ENCODE results near the gene RTCB. TPM values are rescaled to one million over a fixed set of nuclear protein-coding genes. Genes with fewer than 3 reads are reported as not detected.

Gene RTCB
- polyA plus RNA-seq, 4 donors = 75.7 to 206 (median 123) TPM

- WGBS, 3 donors = 71 to 85% (median 75%) methylated on average over 2 of the region's 2 CpGs
- H3K9me3 ChIP-seq (ENCODE audit: control insufficient read depth in 2 of 2, insufficient read depth in 1 of 2, low read depth in 1 of 2, low read length in 1 of 2) = no peaks in the 10 kb centered on the region
These were observed 69.1 kb downstream of the RTCB start for GRCh38 chr22:32342977-32343376.

GRCh38 chr22:32341122-32341740, 70.8 kb downstream of the RTCB start:
- Histone ChIP-seq H3K4me1 (ENCODE audit: control insufficient read depth in 3 of 3, insufficient read depth in 2 of 3, low read depth in 1 of 3, low read length in 2 of 3) (no peaks in the 10 kb centered on the region), H3K27ac (ENCODE audit: low read depth in 1 of 3, low read length in 2 of 3) (no peak overlapping the region), H3K9me3 (ENCODE audit: control insufficient read depth in 2 of 2, insufficient read depth in 1 of 2, low read depth in 1 of 2, low read length in 1 of 2) (no peaks in the 10 kb centered on the region), H3K36me3 (ENCODE audit: control insufficient read depth in 3 of 3, insufficient read depth in 2 of 3, low read depth in 1 of 3, low read length in 3 of 3) (no peaks in the 10 kb centered on the region), H3K27me3 (ENCODE audit: control insufficient read depth in 3 of 3, insufficient read depth in 3 of 3, low read length in 3 of 3) (peaks cover 0 to 5% (median 1%) of the 10 kb centered on the region in 3 donors), H3K4me3 (ENCODE audit: low read depth in 1 of 3, low read length in 3 of 3) (no peak overlapping the region)
- DNase-seq (no peak), FAIRE-seq (no peak)
- 76 to 79% (median 77%) methylated on average over 10 to 13 of the region's 13 CpGs for WGBS, 3 donors

More at GRCh38 chr22:32342977-32343376, 69.1 kb downstream of the RTCB start:
- no peak for DNase-seq
- Histone ChIP-seq H3K4me3 (ENCODE audit: low read depth in 1 of 3, low read length in 3 of 3) (no peak overlapping the region), H3K36me3 (ENCODE audit: control insufficient read depth in 3 of 3, insufficient read depth in 2 of 3, low read depth in 1 of 3, low read length in 3 of 3) (no peaks in the 10 kb centered on the region), H3K27me3 (ENCODE audit: control insufficient read depth in 3 of 3, insufficient read depth in 3 of 3, low read length in 3 of 3) (peaks cover 0 to 5% (median 1%) of the 10 kb centered on the region in 3 donors), H3K4me1 (ENCODE audit: control insufficient read depth in 3 of 3, insufficient read depth in 2 of 3, low read depth in 1 of 3, low read length in 2 of 3) (no peaks in the 10 kb centered on the region), H3K27ac (ENCODE audit: low read depth in 1 of 3, low read length in 2 of 3) (no peak overlapping the region)
- no peak for FAIRE-seq

GRCh38 chr22:32340411-32340810, 71.6 kb downstream of the RTCB start:
- no peak for DNase-seq
- H3K4me3 ChIP-seq (ENCODE audit: low read depth in 1 of 3, low read length in 3 of 3) = no peak overlapping the region
- 66 to 78% (median 74%) methylated on average over 11 of the region's 11 CpGs for WGBS, 3 donors
- H3K9me3 ChIP-seq (ENCODE audit: control insufficient read depth in 2 of 2, insufficient read depth in 1 of 2, low read depth in 1 of 2, low read length in 1 of 2) = no peaks in the 10 kb centered on the region
- peaks cover 0 to 5% (median 1%) of the 10 kb centered on the region in 3 donors for H3K27me3 ChIP-seq (ENCODE audit: control insufficient read depth in 3 of 3, insufficient read depth in 3 of 3, low read length in 3 of 3)
- no peaks in the 10 kb centered on the region for H3K4me1 ChIP-seq (ENCODE audit: control insufficient read depth in 3 of 3, insufficient read depth in 2 of 3, low read depth in 1 of 3, low read length in 2 of 3)
- FAIRE-seq = no peak
- no peak overlapping the region for H3K27ac ChIP-seq (ENCODE audit: low read depth in 1 of 3, low read length in 2 of 3)
- no peaks in the 10 kb centered on the region for H3K36me3 ChIP-seq (ENCODE audit: control insufficient read depth in 3 of 3, insufficient read depth in 2 of 3, low read depth in 1 of 3, low read length in 3 of 3)

- Histone ChIP-seq H3K27ac (ENCODE audit: low read depth in 1 of 3, low read length in 2 of 3) (no peak overlapping the region), H3K4me3 (ENCODE audit: low read depth in 1 of 3, low read length in 3 of 3) (no peak overlapping the region), H3K9me3 (ENCODE audit: control insufficient read depth in 2 of 2, insufficient read depth in 1 of 2, low read depth in 1 of 2, low read length in 1 of 2) (no peaks in the 10 kb centered on the region), H3K4me1 (ENCODE audit: control insufficient read depth in 3 of 3, insufficient read depth in 2 of 3, low read depth in 1 of 3, low read length in 2 of 3) (no peaks in the 10 kb centered on the region), H3K27me3 (ENCODE audit: control insufficient read depth in 3 of 3, insufficient read depth in 3 of 3, low read length in 3 of 3) (peaks cover 0 to 5% (median 1%) of the 10 kb centered on the region in 3 donors), H3K36me3 (ENCODE audit: control insufficient read depth in 3 of 3, insufficient read depth in 2 of 3, low read depth in 1 of 3, low read length in 3 of 3) (no peaks in the 10 kb centered on the region)
- no peak for FAIRE-seq
- 84 to 87% (median 86%) methylated on average over 23 of the region's 23 CpGs for WGBS, 3 donors
- DNase-seq = no peak
These were observed 72.6 kb downstream of the RTCB start for GRCh38 chr22:32339190-32340012.

GRCh38 chr22:32338757-32339156, 73.3 kb downstream of the RTCB start:
- no peak for DNase-seq
- H3K9me3 ChIP-seq (ENCODE audit: control insufficient read depth in 2 of 2, insufficient read depth in 1 of 2, low read depth in 1 of 2, low read length in 1 of 2) = no peaks in the 10 kb centered on the region
- no peak for FAIRE-seq

More at GRCh38 chr22:32338757-32339156, 73.3 kb downstream of the RTCB start:
- Histone ChIP-seq H3K36me3 (ENCODE audit: control insufficient read depth in 3 of 3, insufficient read depth in 2 of 3, low read depth in 1 of 3, low read length in 3 of 3) (no peaks in the 10 kb centered on the region), H3K27me3 (ENCODE audit: control insufficient read depth in 3 of 3, insufficient read depth in 3 of 3, low read length in 3 of 3) (peaks cover 0 to 5% (median 1%) of the 10 kb centered on the region in 3 donors), H3K4me3 (ENCODE audit: low read depth in 1 of 3, low read length in 3 of 3) (no peak overlapping the region), H3K4me1 (ENCODE audit: control insufficient read depth in 3 of 3, insufficient read depth in 2 of 3, low read depth in 1 of 3, low read length in 2 of 3) (no peaks in the 10 kb centered on the region), H3K27ac (ENCODE audit: low read depth in 1 of 3, low read length in 2 of 3) (no peak overlapping the region)
- 77 to 84% (median 82%) methylated on average over 10 of the region's 10 CpGs for WGBS, 3 donors

Other genes with a start within 250 kb of the RTCB start
- under 1 TPM in 2 of 4 donors, not detected in 2; 0.10 to 0.19 TPM for gene RFPL2, start 207.2 kb downstream of the RTCB start, polyA plus RNA-seq
- 1 to 10 TPM in 3 of 4 donors, under 1 TPM in 1; 0.75 to 9.4 (median 6.8) TPM for gene SLC5A4, start 156.9 kb downstream of the RTCB start, polyA plus RNA-seq
- under 1 TPM in 1 of 4 donors, not detected in 3; 0.04 TPM for gene RFPL3, start 54.4 kb downstream of the RTCB start, polyA plus RNA-seq
- gene BPIFC, start 52.2 kb upstream of the RTCB start, polyA plus RNA-seq = not detected
- gene FBXO7, start 62.6 kb upstream of the RTCB start, polyA plus RNA-seq = 100 to 1,000 TPM in 1 of 4 donors, 10 to 100 TPM in 3; 61.6 to 100 (median 84.8) TPM